ENCODE measurements around the gene KRTAP3-2.

GRCh38 chr17:41042953-41043352, 43.2 kb upstream of the KRTAP3-2 start:
- TF ChIP-seq EZH2 (IDR thresholded peaks at IDR 0.05; ENCODE audit: insufficient read depth, poor library complexity, severe bottlenecking) (no peak), EZH2phosphoT487 (IDR thresholded peaks at IDR 0.05; ENCODE audit: insufficient read depth, low read depth) (no peak)

Measured in GM23248 (cell line).